NCI-H82 treated with DMSO at 0.1 percent for 48 hours (cell line): Measurements from ENCODE around the gene HLA-DPB1.

Experiments used
- DNase-seq: peaks from one replicate; lab custom pipeline; 2025; ENCODE audit not compliant: unreplicated experiment; lab: John Stamatoyannopoulos, UW

HLA-DPB1 gene

DNA sequence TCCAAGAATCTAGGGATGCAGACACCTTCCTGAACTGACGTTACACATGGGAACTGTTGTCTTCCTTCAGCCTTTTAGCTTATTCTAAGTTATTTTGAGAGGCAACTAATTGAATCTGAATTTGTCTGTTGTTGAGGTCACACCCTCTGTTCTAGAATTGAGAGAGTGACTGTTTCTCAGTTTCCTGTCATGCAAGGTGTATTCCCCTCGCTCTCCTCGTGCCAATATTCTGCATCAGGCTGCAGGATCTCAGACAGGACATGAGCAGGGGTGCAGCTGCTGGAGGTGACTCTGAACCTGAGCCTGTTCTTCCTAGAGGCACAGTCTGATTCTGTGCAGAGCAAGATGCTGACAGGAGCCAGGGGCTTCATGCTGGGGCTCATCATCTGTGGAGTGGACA is 52.5 kb downstream of the HLA-DPB1 start:
- no peak for DNase-seq

DNA sequence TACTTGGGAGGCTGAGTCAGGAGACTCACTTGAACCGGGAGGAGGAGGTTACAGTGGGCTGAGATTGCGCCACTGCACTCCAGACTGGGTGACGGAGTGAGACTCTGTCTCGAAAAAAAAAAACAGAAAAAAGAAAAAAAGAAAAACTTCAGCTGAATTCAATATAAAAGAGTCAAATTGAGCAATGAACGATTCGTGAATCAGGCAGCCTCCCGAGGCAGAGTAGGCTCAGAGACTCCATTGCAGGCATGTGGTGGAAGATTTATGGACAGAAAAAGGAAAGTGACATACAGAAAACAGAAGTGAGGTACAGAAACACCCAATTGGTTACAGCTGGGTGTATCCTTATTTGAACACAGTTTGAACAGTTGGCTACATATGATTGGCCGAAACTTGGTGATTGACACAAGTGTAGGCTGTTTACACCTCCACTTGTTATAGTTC is 56.3 kb downstream of the HLA-DPB1 start:
- no peak for DNase-seq

DNA sequence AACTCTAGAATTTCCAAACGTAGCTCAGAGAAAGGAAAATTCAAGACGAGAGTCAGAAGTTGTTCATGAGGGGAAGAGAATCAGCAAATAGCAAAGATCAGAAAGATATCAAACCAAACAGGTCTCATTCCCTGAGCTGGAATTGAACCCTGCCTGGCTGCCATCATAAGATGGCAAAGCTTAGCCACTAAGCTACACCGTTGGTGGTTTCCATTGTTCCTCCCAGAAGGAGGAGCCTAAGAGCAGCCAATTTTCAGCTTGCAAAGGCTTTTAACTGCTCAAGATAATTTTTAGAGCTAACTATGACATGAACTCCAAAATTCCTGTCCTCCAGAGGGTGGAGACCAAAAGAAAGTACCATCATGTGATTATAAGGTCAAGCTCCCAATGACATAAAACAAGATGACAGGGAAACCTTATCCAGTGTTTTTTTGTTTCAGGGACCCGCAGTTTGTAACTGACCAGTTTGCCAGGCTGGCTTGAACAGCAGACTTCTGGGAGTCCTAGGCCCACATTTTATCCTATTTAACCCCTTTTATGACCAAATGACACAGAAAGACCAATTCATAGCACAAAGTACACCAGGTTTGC is 60.6 kb downstream of the HLA-DPB1 start:
- DNase-seq: no peak
